Loucy (cell line): ENCODE measurements around the gene TMOD1.

Experiments used
- EZH2phosphoT487 ChIP-seq: fragments of 200-600 bp; IDR thresholded peaks from 2 replicates; pipeline ENCODE4 v1.6.1; 2018; ENCODE audit warnings: antibody characterized with exemption, mild to moderate bottlenecking, moderate library complexity, borderline replicate concordance
- TF ChIP-seq, protein P1 (sequence below): fragments of 200-600 bp; sonication (generic); conservative IDR thresholded peaks from 2 replicates; pipeline ENCODE4 v1.5.1; 2014; ENCODE audit warnings: mild to moderate bottlenecking, antibody characterized with exemption, low read length

DNA sequence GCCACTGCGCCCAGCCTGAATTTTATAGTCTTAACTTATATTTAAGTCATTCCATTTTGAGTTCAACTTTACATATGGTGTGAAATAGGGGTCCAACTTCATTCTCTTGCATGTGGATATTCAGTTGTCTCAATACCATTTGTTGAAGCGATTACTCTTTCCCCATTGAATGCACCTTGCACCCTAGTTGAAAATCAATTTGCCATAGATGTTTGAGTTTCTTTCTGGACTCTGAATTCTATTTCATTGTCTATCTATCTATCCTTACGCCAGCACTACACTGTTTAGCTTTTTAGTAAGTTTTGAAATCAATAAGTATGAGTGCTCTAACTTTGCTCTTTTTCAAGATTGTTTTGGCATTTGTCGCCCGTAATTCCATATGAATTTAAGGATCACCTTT is 49.8 kb downstream of the TMOD1 start:
- TF ChIP-seq, protein P1, sequence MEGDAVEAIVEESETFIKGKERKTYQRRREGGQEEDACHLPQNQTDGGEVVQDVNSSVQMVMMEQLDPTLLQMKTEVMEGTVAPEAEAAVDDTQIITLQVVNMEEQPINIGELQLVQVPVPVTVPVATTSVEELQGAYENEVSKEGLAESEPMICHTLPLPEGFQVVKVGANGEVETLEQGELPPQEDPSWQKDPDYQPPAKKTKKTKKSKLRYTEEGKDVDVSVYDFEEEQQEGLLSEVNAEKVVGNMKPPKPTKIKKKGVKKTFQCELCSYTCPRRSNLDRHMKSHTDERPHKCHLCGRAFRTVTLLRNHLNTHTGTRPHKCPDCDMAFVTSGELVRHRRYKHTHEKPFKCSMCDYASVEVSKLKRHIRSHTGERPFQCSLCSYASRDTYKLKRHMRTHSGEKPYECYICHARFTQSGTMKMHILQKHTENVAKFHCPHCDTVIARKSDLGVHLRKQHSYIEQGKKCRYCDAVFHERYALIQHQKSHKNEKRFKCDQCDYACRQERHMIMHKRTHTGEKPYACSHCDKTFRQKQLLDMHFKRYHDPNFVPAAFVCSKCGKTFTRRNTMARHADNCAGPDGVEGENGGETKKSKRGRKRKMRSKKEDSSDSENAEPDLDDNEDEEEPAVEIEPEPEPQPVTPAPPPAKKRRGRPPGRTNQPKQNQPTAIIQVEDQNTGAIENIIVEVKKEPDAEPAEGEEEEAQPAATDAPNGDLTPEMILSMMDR = no peak
- TF ChIP-seq EZH2phosphoT487 = no peak
